ENCODE results near the gene CNTN5. TPM values are rescaled to one million over a fixed set of nuclear protein-coding genes. Genes with fewer than 3 reads are reported as not detected.

Gene CNTN5
- total RNA-seq, 1 donor from 2014 or later = not detected

GRCh38 chr11:99706848-99707247 lies 686.1 kb downstream of the CNTN5 start:
- TF ChIP-seq CTCF (IDR thresholded peaks at IDR 0.05) = no peak
- Mint-ChIP-seq H3K4me1 (no peaks in the 10 kb centered on the region), H3K27me3 (no peaks in the 10 kb centered on the region), H3K9me3 (peaks cover 8% of the 10 kb centered on the region), H3K4me3 (no peak overlapping the region), H3K36me3 (ENCODE audit: low read depth) (no peaks in the 10 kb centered on the region), H3K27ac (no peak overlapping the region)
- POLR2A ChIA-PET = no interaction called here
- intact Hi-C loops (cut with micrococcal nuclease) = no loop called here
- DNase-seq = no peak
- CTCF ChIA-PET = no interaction called here
- ATAC-seq (ENCODE audit: low read depth) = no peak

- peaks cover 8% of the 10 kb centered on the region for H3K9me3 Mint-ChIP-seq
- no peak overlapping the region for H3K4me3 Mint-ChIP-seq
- ChIA-PET CTCF (no interaction called here), POLR2A (no interaction called here)
- DNase-seq = no peak
- no peak for ATAC-seq (ENCODE audit: low read depth)
- H3K36me3 Mint-ChIP-seq (ENCODE audit: low read depth) = no peaks in the 10 kb centered on the region
- H3K27ac Mint-ChIP-seq = no peak overlapping the region
- H3K27me3 Mint-ChIP-seq = no peaks in the 10 kb centered on the region
- intact Hi-C loops (cut with micrococcal nuclease) = no loop called here
- no peaks in the 10 kb centered on the region for H3K4me1 Mint-ChIP-seq
- TF ChIP-seq CTCF (IDR thresholded peaks at IDR 0.05) = no peak
These were observed 688.4 kb downstream of the CNTN5 start for GRCh38 chr11:99708928-99709672.

GRCh38 chr11:99716302-99716701 lies 695.6 kb downstream of the CNTN5 start:
- Mint-ChIP-seq H3K36me3 (ENCODE audit: low read depth) (no peaks in the 10 kb centered on the region), H3K27me3 (no peaks in the 10 kb centered on the region), H3K4me3 (no peak overlapping the region), H3K27ac (no peak overlapping the region), H3K4me1 (no peaks in the 10 kb centered on the region), H3K9me3 (no peaks in the 10 kb centered on the region)
- ChIA-PET POLR2A (no interaction called here), CTCF (no interaction called here)
- ATAC-seq (ENCODE audit: low read depth) (no peak), DNase-seq (no peak)
- no peak for TF ChIP-seq CTCF (IDR thresholded peaks at IDR 0.05)
- intact Hi-C loops (cut with micrococcal nuclease) = no loop called here

- Mint-ChIP-seq H3K27me3 (no peaks in the 10 kb centered on the region), H3K36me3 (ENCODE audit: low read depth) (no peaks in the 10 kb centered on the region), H3K4me3 (no peak overlapping the region), H3K4me1 (no peaks in the 10 kb centered on the region), H3K9me3 (no peaks in the 10 kb centered on the region), H3K27ac (no peak overlapping the region)
- ChIA-PET POLR2A (no interaction called here), CTCF (no interaction called here)
- ATAC-seq (ENCODE audit: low read depth) (no peak), DNase-seq (no peak)
- no peak for TF ChIP-seq CTCF (IDR thresholded peaks at IDR 0.05)
- intact Hi-C loops (cut with micrococcal nuclease) = no loop called here
These were observed 697.5 kb downstream of the CNTN5 start for GRCh38 chr11:99718291-99718690.

- H3K9me3 Mint-ChIP-seq = peaks cover 5% of the 10 kb centered on the region
- DNase-seq (no peak), ATAC-seq (ENCODE audit: low read depth) (no peak)
- intact Hi-C loops (cut with micrococcal nuclease) = no loop called here
- no peak overlapping the region for H3K27ac Mint-ChIP-seq
- ChIA-PET POLR2A (no interaction called here), CTCF (no interaction called here)
- H3K27me3 Mint-ChIP-seq = no peaks in the 10 kb centered on the region
- H3K4me1 Mint-ChIP-seq = no peaks in the 10 kb centered on the region
- TF ChIP-seq CTCF (IDR thresholded peaks at IDR 0.05) = no peak
- H3K36me3 Mint-ChIP-seq (ENCODE audit: low read depth) = no peaks in the 10 kb centered on the region
- H3K4me3 Mint-ChIP-seq = no peak overlapping the region
These were observed 718.8 kb downstream of the CNTN5 start for GRCh38 chr11:99739464-99740089.

Measured in activated B cell treated with CpG ODN at 0.5 μM for 24 hours (primary cell).